HFF-Myc (cell line): ENCODE results near the gene SPATA17.

Experiments
- DNase-seq: peaks from one replicate; pipeline ENCODE4 v3.0.0-alpha.2; 2011; ENCODE audit warnings: low read depth; ENCODE audit errors: extremely low read depth
- H3K4me3 ChIP-seq: replicated peaks from 2 replicates; pipeline ENCODE4 v1.5.1; 2011; ENCODE audit warnings: low read depth, mild to moderate bottlenecking, control low read depth, low read length
- TF ChIP-seq, protein P1 (sequence below): IDR thresholded peaks from 2 replicates; pipeline ENCODE4 v1.5.1; 2012; ENCODE audit warnings: mild to moderate bottlenecking, low read depth, low read length, control low read depth; ENCODE audit errors: missing control alignments

SPATA17 gene

DNA sequence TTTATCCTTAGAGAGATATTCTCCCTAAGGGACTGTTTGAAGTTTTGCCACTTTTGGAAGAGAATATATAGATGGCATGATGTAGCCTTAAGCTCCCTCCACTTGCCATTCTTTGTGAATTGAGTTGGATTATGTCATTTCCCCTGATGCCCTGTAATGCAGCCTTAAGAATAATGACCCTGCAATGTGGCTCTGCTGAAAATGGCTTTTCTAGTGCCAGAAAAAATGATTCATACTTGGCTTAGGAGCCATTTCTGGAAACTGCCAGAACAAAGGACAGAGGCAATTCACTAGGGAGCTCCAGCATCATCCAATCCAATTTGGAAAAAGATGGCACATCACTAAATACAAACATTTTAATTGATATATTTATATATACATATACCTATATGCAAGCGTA, 265.3 kb downstream of the SPATA17 start:
- DNase-seq = no peak

DNA sequence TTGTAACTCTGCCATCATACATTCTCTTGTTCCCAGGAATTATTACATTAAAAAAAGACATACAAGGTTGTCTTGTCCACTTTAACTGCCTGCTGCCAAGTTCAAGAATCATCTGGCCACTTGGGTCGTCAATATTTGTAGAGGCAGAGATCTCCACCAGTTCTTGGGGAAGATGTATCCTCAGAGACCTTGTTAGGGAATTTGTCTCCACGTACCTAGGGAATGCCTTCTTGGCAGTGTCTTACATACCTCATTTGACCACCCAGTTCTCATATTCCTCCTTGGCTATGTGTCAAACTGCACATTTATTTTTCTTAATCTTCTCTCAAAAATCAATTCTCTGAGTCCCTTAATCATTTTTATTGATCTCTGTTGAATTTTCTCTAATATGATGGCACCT, 266.0 kb downstream of the SPATA17 start:
- DNase-seq = no peak
- no peak overlapping the region for H3K4me3 ChIP-seq

More for the DNA sequence above, 265.3 kb downstream of the SPATA17 start:
- no peak overlapping the region for H3K4me3 ChIP-seq
- TF ChIP-seq, protein P1, sequence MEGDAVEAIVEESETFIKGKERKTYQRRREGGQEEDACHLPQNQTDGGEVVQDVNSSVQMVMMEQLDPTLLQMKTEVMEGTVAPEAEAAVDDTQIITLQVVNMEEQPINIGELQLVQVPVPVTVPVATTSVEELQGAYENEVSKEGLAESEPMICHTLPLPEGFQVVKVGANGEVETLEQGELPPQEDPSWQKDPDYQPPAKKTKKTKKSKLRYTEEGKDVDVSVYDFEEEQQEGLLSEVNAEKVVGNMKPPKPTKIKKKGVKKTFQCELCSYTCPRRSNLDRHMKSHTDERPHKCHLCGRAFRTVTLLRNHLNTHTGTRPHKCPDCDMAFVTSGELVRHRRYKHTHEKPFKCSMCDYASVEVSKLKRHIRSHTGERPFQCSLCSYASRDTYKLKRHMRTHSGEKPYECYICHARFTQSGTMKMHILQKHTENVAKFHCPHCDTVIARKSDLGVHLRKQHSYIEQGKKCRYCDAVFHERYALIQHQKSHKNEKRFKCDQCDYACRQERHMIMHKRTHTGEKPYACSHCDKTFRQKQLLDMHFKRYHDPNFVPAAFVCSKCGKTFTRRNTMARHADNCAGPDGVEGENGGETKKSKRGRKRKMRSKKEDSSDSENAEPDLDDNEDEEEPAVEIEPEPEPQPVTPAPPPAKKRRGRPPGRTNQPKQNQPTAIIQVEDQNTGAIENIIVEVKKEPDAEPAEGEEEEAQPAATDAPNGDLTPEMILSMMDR = no peak

DNA sequence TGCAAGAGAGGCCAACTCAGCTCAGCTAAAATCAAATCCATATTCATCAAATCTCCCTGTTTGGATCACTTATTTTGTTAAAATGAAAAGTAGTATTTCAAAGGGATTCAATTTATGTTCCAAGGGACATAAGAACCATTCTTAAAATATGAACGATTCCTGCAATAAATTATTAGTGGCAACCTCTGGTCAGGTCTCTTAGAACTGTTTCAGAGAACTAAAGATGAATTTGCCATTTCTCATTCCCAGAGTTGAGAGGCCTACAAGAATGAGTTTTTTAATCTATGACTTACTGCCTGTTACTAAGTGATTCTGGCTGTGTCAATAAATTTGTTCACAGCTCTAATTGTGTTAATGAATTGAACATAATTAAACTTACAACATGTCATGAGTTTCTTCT, 268.5 kb downstream of the SPATA17 start:
- TF ChIP-seq, protein P1 = no peak
- DNase-seq = no peak
- H3K4me3 ChIP-seq = no peak overlapping the region

More for the DNA sequence above, 266.0 kb downstream of the SPATA17 start:
- TF ChIP-seq, protein P1 = no peak

DNA sequence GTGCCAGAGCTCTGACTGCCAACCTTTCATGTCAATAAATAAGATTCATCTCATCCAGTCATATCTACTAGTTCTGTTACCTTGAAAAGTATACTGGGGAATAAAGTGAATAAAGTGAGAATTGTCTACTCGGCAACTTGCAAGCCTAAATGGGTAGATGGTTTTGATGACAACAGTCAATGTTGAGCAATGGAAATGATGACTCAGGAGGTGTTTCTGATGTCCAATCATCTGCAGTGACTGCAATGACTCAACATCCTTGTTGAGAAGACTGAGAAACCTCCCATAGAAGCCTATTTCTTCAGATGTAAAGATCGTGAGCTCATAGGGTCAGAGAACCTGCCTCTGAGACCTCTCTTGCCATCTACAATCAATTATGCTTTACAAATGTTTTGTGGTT, 276.4 kb downstream of the SPATA17 start:
- H3K4me3 ChIP-seq = no peak overlapping the region
- no peak for DNase-seq
- TF ChIP-seq, protein P1 = no peak

DNA sequence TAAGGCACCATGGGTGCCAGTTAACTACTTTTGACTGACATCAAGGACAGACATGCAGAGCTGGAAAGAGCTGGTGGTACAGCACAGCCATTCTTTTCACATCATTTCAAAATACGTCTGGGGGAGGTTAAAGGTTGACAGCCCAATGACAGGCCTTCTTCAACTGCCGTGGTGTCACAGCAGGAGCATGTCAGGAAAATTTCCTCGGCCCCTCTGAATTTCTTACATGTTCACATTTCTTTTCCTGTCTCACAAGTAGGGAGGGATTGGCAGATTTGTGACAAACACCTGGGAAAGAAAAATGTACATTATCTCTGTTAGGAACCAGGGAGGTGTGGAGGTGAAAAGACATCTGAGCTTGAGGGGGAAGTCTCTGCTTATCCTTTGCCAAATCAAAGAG, 279.1 kb downstream of the SPATA17 start:
- no peak overlapping the region for H3K4me3 ChIP-seq
- TF ChIP-seq, protein P1 = no peak
- DNase-seq = no peak

DNA sequence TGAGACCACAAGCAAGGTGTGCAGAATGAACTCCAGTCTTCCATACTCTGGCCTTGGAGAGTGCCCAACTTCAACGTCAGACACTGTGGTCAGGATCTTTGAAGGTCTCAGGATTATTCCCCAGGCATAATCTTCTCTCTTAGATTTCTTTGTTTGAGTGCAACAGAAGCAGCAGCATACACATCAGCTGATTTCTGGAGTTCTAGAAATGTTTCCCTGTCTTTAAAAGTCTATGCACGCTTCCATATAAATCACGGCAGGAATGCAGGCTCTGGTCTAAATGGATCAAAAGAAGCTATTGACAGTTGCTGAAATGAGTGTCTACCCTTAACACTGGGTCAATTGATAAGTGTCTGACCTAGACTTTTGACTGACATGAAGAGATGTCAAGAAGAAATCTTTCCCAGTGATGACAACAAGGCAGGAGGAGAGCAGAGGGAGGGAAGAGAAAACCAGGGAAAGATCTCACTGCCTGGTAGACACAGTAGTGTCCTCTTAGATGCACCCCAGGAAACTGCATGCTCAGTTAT, 279.7 kb downstream of the SPATA17 start:
- no peak for DNase-seq
- no peak overlapping the region for H3K4me3 ChIP-seq
- TF ChIP-seq, protein P1 = no peak

DNA sequence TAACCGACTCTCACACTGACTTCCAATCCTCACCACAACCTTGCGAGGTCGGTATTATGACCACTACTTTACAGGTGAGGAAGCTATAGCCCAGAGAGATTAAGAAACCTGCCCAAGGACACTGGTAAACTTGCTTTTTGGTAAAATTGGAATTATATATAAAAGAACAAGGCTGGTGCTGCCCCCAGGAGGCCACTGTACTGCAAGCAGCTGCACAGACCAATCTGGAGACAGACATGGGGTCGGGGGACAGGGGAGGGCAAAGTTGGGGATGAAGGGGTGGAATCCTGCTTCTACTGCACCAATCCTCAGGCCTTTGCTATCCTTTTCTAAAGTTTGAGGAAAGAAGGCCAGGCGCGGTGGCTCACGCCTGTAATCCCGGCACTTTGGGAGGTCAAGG, 280.8 kb downstream of the SPATA17 start:
- TF ChIP-seq, protein P1 = peak; percentile 7
- DNase-seq = no peak
- H3K4me3 ChIP-seq = no peak overlapping the region
